Uterus (tissue), 4 donors: ENCODE measurements around the gene NEFH. TPM values are rescaled to one million over a fixed set of nuclear protein-coding genes. Genes with fewer than 3 reads are reported as not detected.
"Not testable (repeated sequence)": the region's sequence is repeated elsewhere in the genome, so short reads cannot be mapped to it uniquely, and the experiment has no call there.

Experiments
- DNase-seq, 2 donors: peaks; one replicate each; pipeline ENCODE4 v3.0.0-alpha.2; 2019 to 2020
- H3K27ac ChIP-seq, 2 donors: fragments of 200-600 bp; sonication (generic); 1 replicate in 1 of 2; 2 replicates in 1 of 2; pipeline ENCODE4 v1.5.1; 2016 to 2018
- H3K27me3 ChIP-seq, 2 donors: fragments of 200-600 bp; sonication (generic); one replicate each; pipeline ENCODE4 v1.5.1; 2018 to 2019; ENCODE audit warnings: control low read depth in 1 of 2
- H3K36me3 ChIP-seq, 2 donors: fragments of 200-600 bp; sonication (generic); one replicate each; pipeline ENCODE4 v1.5.1; 2019; ENCODE audit warnings: control low read depth in 1 of 2
- H3K4me1 ChIP-seq, 2 donors: fragments of 200-600 bp; sonication (generic); one replicate each; pipeline ENCODE4 v1.5.1; 2018 to 2019; ENCODE audit warnings: control low read depth in 1 of 2
- H3K4me3 ChIP-seq, 2 donors: fragments of 200-600 bp; sonication (generic); 1 replicate in 1 of 2; 2 replicates in 1 of 2; pipeline ENCODE4 v1.5.1; 2018 to 2019; ENCODE audit warnings: mild to moderate bottlenecking in 1 of 2
- H3K9me3 ChIP-seq, 2 donors: fragments of 200-600 bp; sonication (generic); one replicate each; pipeline ENCODE4 v1.5.1; 2019; ENCODE audit warnings: control low read depth in 1 of 2
- CTCF ChIP-seq, 4 experiments: fragments of 200-600 bp in 2 of 4; fragments of 450-650 bp in 2 of 4; sonication (generic) in 2 of 4; IDR thresholded peaks; one replicate each; pipeline ENCODE4 v1.5.1; 2016 to 2019; ENCODE audit warnings: antibody characterized with exemption in 4 of 4, mild to moderate bottlenecking in 2 of 4, moderate library complexity in 1 of 4
- POLR2A ChIP-seq, 2 donors: fragments of 450-650 bp; IDR thresholded peaks; one replicate each; pipeline ENCODE4 v1.6.1; 2016; ENCODE audit warnings: antibody characterized with exemption in 2 of 2, mild to moderate bottlenecking in 1 of 2, moderate library complexity in 1 of 2
- intact Hi-C: fragments of 100-400 bp; cut with DNase I; formaldehyde crosslinking; loops from one replicate; pipeline ENCODE4 v1.15.1; 2023; ENCODE audit warnings: low total_unique reads
- total RNA-seq, 4 donors: library from RNA; depleted of rRNA in 3 of 4; stranded (reverse); fragments of >200 nt in 3 of 4; gene quantifications; one replicate each; pipeline versions ENCODE4 v1.1.0 to v1.2.4, GENCODE V29; 2014 to 2023
- donor health status: DM: yes; HTN: yes; CAD: no.

Gene NEFH
- total RNA-seq, 4 donors from 2014 or later, result 0.46 to 1.9 TPM; not detected in 2

- TF ChIP-seq POLR2A (IDR thresholded peaks at IDR 0.05) (no peak), CTCF (IDR thresholded peaks at IDR 0.05) (no peak)
- DNase-seq, result no peak
- Histone ChIP-seq H3K27me3 (no peaks in the 10 kb centered on the region), H3K27ac (no peak overlapping the region), H3K9me3 (no peaks in the 10 kb centered on the region), H3K4me3 (no peak overlapping the region), H3K4me1 (no peaks in the 10 kb centered on the region), H3K36me3 (no peaks in the 10 kb centered on the region)
- intact Hi-C loops, result no loop called here
Measured at GRCh38 chr22:29435236-29436136, 44.5 kb upstream of the NEFH start.

GRCh38 chr22:29438283-29438682, 41.7 kb upstream of the NEFH start, which contains the start of gene RFPL1:
Gene RFPL1, plus strand, starts transcription at chr22:29438583.
- H3K4me3 ChIP-seq, DNase-seq, H3K27me3 ChIP-seq, H3K36me3 ChIP-seq, H3K9me3 ChIP-seq, intact Hi-C loops, H3K4me1 ChIP-seq, H3K27ac ChIP-seq: not testable (repeated sequence)

GRCh38 chr22:29442976-29443375, 37.0 kb upstream of the NEFH start:
- Histone ChIP-seq H3K27me3 (no peaks in the 10 kb centered on the region), H3K4me3 (no peak overlapping the region), H3K27ac (no peak overlapping the region), H3K9me3 (no peaks in the 10 kb centered on the region), H3K36me3 (no peaks in the 10 kb centered on the region), H3K4me1 (no peaks in the 10 kb centered on the region)
- intact Hi-C loops, result no loop called here
- TF ChIP-seq CTCF (IDR thresholded peaks at IDR 0.05), result no peak
- no peak for TF ChIP-seq POLR2A (IDR thresholded peaks at IDR 0.05)
- no peak for DNase-seq

GRCh38 chr22:29443452-29443851, 36.6 kb upstream of the NEFH start:
- H3K27ac ChIP-seq, result no peak overlapping the region

More at GRCh38 chr22:29443452-29443851, 36.6 kb upstream of the NEFH start:
- Histone ChIP-seq H3K27me3 (no peaks in the 10 kb centered on the region), H3K4me3 (no peak overlapping the region), H3K4me1 (no peaks in the 10 kb centered on the region), H3K9me3 (no peaks in the 10 kb centered on the region), H3K36me3 (no peaks in the 10 kb centered on the region)
- no peak for TF ChIP-seq POLR2A (IDR thresholded peaks at IDR 0.05)
- TF ChIP-seq CTCF (IDR thresholded peaks at IDR 0.05), result no peak
- intact Hi-C loops, result no loop called here
- no peak for DNase-seq
